ENCODE results near the gene SORCS1. TPM values are rescaled to one million over a fixed set of nuclear protein-coding genes. Genes with fewer than 3 reads are reported as not detected.

Gene SORCS1
- total RNA-seq, 1 experiment from 2014 or later, result not detected

GRCh38 chr10:107022600-107023354 lies 141.7 kb downstream of the SORCS1 start:
- no TSS peak for BruUV-seq (replicated peaks)
- Histone ChIP-seq H3K79me2 (ENCODE audit: insufficient read depth, low read length) (no peaks in the 10 kb centered on the region), H3K27me3 (ENCODE audit: insufficient read depth, low read length) (no peaks in the 10 kb centered on the region), H3K27ac (ENCODE audit: low read depth, low read length) (no peak overlapping the region), H3K4me2 (ENCODE audit: low read length) (no peak overlapping the region), H3K36me3 (ENCODE audit: control insufficient read depth in 1 of 2, insufficient read depth in 2 of 2, low read length in 2 of 2) (no peaks in the 10 kb centered on the region), H3K9me3 (ENCODE audit: control insufficient read depth in 1 of 2, insufficient read depth in 1 of 2, low read depth in 1 of 2, low read length in 2 of 2) (peaks cover 28 to 47% of the 10 kb centered on the region in 2 experiments; a peak in 3 of 4 replicates), H4K20me1 (ENCODE audit: insufficient read depth) (no peaks in the 10 kb centered on the region), H3K4me1 (ENCODE audit: control insufficient read depth in 1 of 2, insufficient read depth in 2 of 2, low read length in 2 of 2) (no peaks in the 10 kb centered on the region), H3K9me2 (ENCODE audit: insufficient read depth) (no peaks in the 10 kb centered on the region), H3K9ac (ENCODE audit: low read length) (no peak overlapping the region), H2AFZ (ENCODE audit: low read depth, low read length, poor library complexity, severe bottlenecking) (no peak overlapping the region), H3K4me3 (replicated peaks in 1 of 2; ENCODE audit: low read depth in 1 of 2, low read length in 2 of 2) (no peak overlapping the region)
- intact Hi-C loops (cut with micrococcal nuclease), result no loop called here
- no peak for ATAC-seq
- ChIA-PET POLR2A (no interaction called here), CTCF (no interaction called here), RAD21 (ENCODE audit: low non-redundant PET in 1 of 2, low total read pairs in 2 of 2, uncharacterized antibody in 2 of 2, unreplicated experiment in 2 of 2) (no interaction called here)
- TF ChIP-seq RAD21 (IDR thresholded peaks at IDR 0.05; ENCODE audit: low read depth) (no peak), EZH2 (IDR thresholded peaks at IDR 0.05) (no peak), ZNF274 (IDR thresholded peaks at IDR 0.05; ENCODE audit: low read depth, low read length) (no peak), ELF1 (IDR thresholded peaks at IDR 0.05; ENCODE audit: borderline replicate concordance, low read depth) (no peak), REST (IDR thresholded peaks at IDR 0.05; ENCODE audit: low read depth) (no peak), SP1 (IDR thresholded peaks at IDR 0.05; ENCODE audit: low read depth) (no peak), ZFX (IDR thresholded peaks at IDR 0.05) (no peak), FOSL1 (IDR thresholded peaks at IDR 0.05; ENCODE audit: low read depth) (no peak)
- no peak for DNase-seq (ENCODE audit: low read depth, low spot score)

All from HCT116 (cell line).